HL-60 (cell line): ENCODE measurements around the gene PPP1R12B.
"Not testable (repeated sequence)": the region's sequence is repeated elsewhere in the genome, so short reads cannot be mapped to it uniquely, and the experiment has no call there.

Experiments
- DNase-seq, 2 experiments: peaks; one replicate each; pipeline ENCODE4 v3.0.0-alpha.2; 2010 to 2020; ENCODE audit warnings: low read depth in 1 of 2, low spot score in 1 of 2
- H3K27ac ChIP-seq: fragments of 250-450 bp; sonication (Bioruptor Pico); replicated peaks from 2 replicates; pipeline ENCODE4 v1.5.1; 2020; ENCODE audit warnings: mild to moderate bottlenecking, moderate library complexity
- H3K27me3 ChIP-seq: fragments of 250-450 bp; sonication (Bioruptor Pico); 2 replicates; pipeline ENCODE4 v1.5.1; 2021; ENCODE audit warnings: mild to moderate bottlenecking, moderate library complexity; ENCODE audit not compliant: insufficient read depth, poor library complexity, severe bottlenecking
- H3K4me3 ChIP-seq: replicated peaks from 2 replicates; pipeline ENCODE4 v1.5.1; 2011; ENCODE audit warnings: mild to moderate bottlenecking, control low read depth, low read length; ENCODE audit not compliant: insufficient read depth
- CTCF ChIP-seq: IDR thresholded peaks from one replicate; pipeline ENCODE4 v1.5.1; 2011; ENCODE audit warnings: low read length, control low read depth, inconsistent platforms; ENCODE audit not compliant: insufficient read depth
- GABPA ChIP-seq: IDR thresholded peaks from 2 replicates; pipeline ENCODE4 v1.6.1; 2012; ENCODE audit warnings: low read depth
- POLR2AphosphoS5 ChIP-seq: IDR thresholded peaks from 2 replicates; pipeline ENCODE4 v1.6.1; 2012; ENCODE audit warnings: low read depth
- REST ChIP-seq: IDR thresholded peaks from 2 replicates; pipeline ENCODE4 v1.6.1; 2012; ENCODE audit warnings: low read depth; ENCODE audit not compliant: insufficient replicate concordance
- SPI1 ChIP-seq: IDR thresholded peaks from 2 replicates; pipeline ENCODE4 v1.6.1; 2012; ENCODE audit warnings: low read depth, mild to moderate bottlenecking, borderline replicate concordance

Gene PPP1R12B

GRCh38 chr1:202616355-202616915, 267.9 kb downstream of the PPP1R12B start:
- TF ChIP-seq POLR2AphosphoS5 (peak; percentile 7; the same call in 1 of the 2 replicates), CTCF (no peak), GABPA (no peak), SPI1 (no peak), REST (no peak)
- H3K27ac ChIP-seq: no peak overlapping the region
- H3K4me3 ChIP-seq: 0 out of 2 replicates have a peak overlapping the region, but pooled peaks have one; percentile 1
- H3K27me3 ChIP-seq: peaks cover 11% of the 10 kb centered on the region
- peak in 1 of 2 experiments; percentile 49 for DNase-seq

- H3K27ac ChIP-seq, DNase-seq, H3K4me3 ChIP-seq: not testable (repeated sequence)
- peaks cover 19% of the 10 kb centered on the region for H3K27me3 ChIP-seq
Measured at GRCh38 chr1:202619012-202619411, 270.5 kb downstream of the PPP1R12B start.

- Histone ChIP-seq H3K4me3 (no peak overlapping the region), H3K27me3 (peaks cover 19% of the 10 kb centered on the region), H3K27ac (no peak overlapping the region)
- no peak for TF ChIP-seq CTCF
- no peak for TF ChIP-seq GABPA
- TF ChIP-seq REST: no peak
- no peak for DNase-seq
Measured at GRCh38 chr1:202619505-202619904, 271.0 kb downstream of the PPP1R12B start.

GRCh38 chr1:202620036-202620435, 271.5 kb downstream of the PPP1R12B start:
- DNase-seq, H3K27ac ChIP-seq, H3K4me3 ChIP-seq: not testable (repeated sequence)
- peaks cover 19% of the 10 kb centered on the region for H3K27me3 ChIP-seq

GRCh38 chr1:202621446-202621845, 272.9 kb downstream of the PPP1R12B start:
- no peak for DNase-seq
- no peak overlapping the region for H3K4me3 ChIP-seq
- TF ChIP-seq GABPA: no peak
- no peak for TF ChIP-seq REST
- no peak for TF ChIP-seq CTCF
- TF ChIP-seq SPI1: no peak
- no peak for TF ChIP-seq POLR2AphosphoS5
- no peak overlapping the region for H3K27ac ChIP-seq
- H3K27me3 ChIP-seq: peaks cover 20% of the 10 kb centered on the region
